ENCODE data around the gene SLC25A47.

DNA sequence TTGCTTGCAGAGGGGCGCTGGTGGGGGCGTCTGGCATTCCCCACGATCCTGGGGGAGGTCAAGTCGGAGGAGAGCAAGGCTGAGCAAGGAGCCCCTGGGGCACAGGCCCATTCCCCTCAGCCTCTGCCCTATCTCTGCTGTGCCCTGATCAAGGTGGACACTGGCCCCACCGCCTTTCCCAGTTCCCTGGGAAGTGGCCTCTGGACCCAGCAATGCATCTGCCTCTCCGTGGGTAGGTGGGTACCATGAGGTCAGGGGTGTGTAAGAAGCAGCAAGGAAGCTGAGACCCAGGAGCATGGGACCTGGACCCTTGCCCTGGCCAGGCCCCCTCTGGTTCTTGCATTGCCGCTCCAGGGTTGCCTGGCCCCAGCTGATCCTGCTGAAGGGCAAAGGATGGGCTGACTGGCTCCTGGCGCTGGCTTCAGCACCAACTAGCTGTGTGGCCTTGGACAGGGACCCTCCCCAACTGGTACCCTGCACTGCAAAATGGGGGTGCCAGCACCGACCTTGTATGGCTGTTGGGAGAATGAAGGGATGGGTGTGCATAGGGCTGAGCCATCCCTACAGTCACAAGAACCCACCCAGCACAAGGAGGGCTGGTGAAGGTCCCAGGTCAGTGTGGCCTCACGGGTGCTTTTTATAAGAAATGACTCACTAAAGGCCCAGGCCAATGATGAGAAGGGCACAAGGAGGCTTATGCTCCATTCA, 36.5 kb upstream of the SLC25A47 start:
- TF ChIP-seq, protein P1, sequence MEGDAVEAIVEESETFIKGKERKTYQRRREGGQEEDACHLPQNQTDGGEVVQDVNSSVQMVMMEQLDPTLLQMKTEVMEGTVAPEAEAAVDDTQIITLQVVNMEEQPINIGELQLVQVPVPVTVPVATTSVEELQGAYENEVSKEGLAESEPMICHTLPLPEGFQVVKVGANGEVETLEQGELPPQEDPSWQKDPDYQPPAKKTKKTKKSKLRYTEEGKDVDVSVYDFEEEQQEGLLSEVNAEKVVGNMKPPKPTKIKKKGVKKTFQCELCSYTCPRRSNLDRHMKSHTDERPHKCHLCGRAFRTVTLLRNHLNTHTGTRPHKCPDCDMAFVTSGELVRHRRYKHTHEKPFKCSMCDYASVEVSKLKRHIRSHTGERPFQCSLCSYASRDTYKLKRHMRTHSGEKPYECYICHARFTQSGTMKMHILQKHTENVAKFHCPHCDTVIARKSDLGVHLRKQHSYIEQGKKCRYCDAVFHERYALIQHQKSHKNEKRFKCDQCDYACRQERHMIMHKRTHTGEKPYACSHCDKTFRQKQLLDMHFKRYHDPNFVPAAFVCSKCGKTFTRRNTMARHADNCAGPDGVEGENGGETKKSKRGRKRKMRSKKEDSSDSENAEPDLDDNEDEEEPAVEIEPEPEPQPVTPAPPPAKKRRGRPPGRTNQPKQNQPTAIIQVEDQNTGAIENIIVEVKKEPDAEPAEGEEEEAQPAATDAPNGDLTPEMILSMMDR (IDR thresholded peaks at IDR 0.05; ENCODE audit: poor library complexity) = no peak
- no peak for TF ChIP-seq EZH2phosphoT487 (IDR thresholded peaks at IDR 0.05; ENCODE audit: low read depth, severe bottlenecking, unreplicated experiment)

Data from hepatocyte (in vitro differentiated cells).